MM.1S (cell line): ENCODE results near the gene FGF21.

ENCODE experiments used
- DNase-seq: peaks from one replicate; pipeline ENCODE4 v3.0.0-alpha.2; 2015
- H2AFZ ChIP-seq: fragments of 300-600 bp; sonication (generic); 2 replicates; pipeline ENCODE4 v1.6.0; 2016; ENCODE audit warnings: antibody characterized with exemption, low read length
- H3F3A ChIP-seq: fragments of 300-600 bp; sonication (generic); 2 replicates; pipeline ENCODE4 v1.6.1; 2016; ENCODE audit warnings: mild to moderate bottlenecking, antibody characterized with exemption, low read length, moderate library complexity, mixed read lengths; ENCODE audit not compliant: insufficient read depth
- H3K27ac ChIP-seq: fragments of 300-600 bp; sonication (generic); 2 replicates; pipeline ENCODE4 v1.5.1; 2016; ENCODE audit warnings: mild to moderate bottlenecking, low read length
- H3K27me3 ChIP-seq: fragments of 300-600 bp; sonication (generic); replicated peaks from 2 replicates; pipeline ENCODE4 v1.6.0; 2016; ENCODE audit warnings: low read length; ENCODE audit not compliant: insufficient read depth
- H3K36me3 ChIP-seq: fragments of 300-600 bp; sonication (generic); replicated peaks from 2 replicates; pipeline ENCODE4 v1.6.1; 2016; ENCODE audit warnings: mild to moderate bottlenecking, low read length, mixed read lengths; ENCODE audit not compliant: insufficient read depth
- H3K4me1 ChIP-seq: fragments of 300-600 bp; sonication (generic); 2 replicates; pipeline ENCODE4 v1.6.1; 2016; ENCODE audit warnings: low read length, mixed read lengths
- H3K4me2 ChIP-seq: fragments of 300-600 bp; sonication (generic); 2 replicates; pipeline ENCODE4 v1.6.0; 2016; ENCODE audit warnings: low read depth, low read length
- H3K4me3 ChIP-seq: fragments of 300-600 bp; sonication (generic); 2 replicates; pipeline ENCODE4 v1.5.1; 2016; ENCODE audit warnings: low read length, mixed read lengths
- H3K79me2 ChIP-seq: fragments of 300-600 bp; sonication (generic); 2 replicates; pipeline ENCODE4 v1.6.1; 2016; ENCODE audit warnings: mixed run types, low read length, mixed read lengths
- H3K9ac ChIP-seq: fragments of 300-600 bp; sonication (generic); 2 replicates; pipeline ENCODE4 v1.6.1; 2016; ENCODE audit warnings: low read length, mixed read lengths
- H3K9me2 ChIP-seq: fragments of 300-600 bp; sonication (generic); replicated peaks from 2 replicates; pipeline ENCODE4 v1.6.1; 2016; ENCODE audit warnings: mild to moderate bottlenecking, low read length, mixed read lengths; ENCODE audit not compliant: insufficient read depth
- H3K9me3 ChIP-seq: fragments of 300-600 bp; sonication (generic); replicated peaks from 2 replicates; pipeline ENCODE4 v1.6.1; 2016; ENCODE audit warnings: mild to moderate bottlenecking, low read length, mixed read lengths; ENCODE audit not compliant: insufficient read depth
- H4K20me1 ChIP-seq: fragments of 300-600 bp; sonication (generic); 2 replicates; pipeline ENCODE4 v1.6.1; 2016; ENCODE audit warnings: mild to moderate bottlenecking, low read length, moderate library complexity, mixed read lengths; ENCODE audit not compliant: insufficient read depth
- CTCF ChIP-seq: fragments of 300-600 bp; sonication (generic); IDR thresholded peaks from 2 replicates; pipeline ENCODE4 v1.5.1; 2016; ENCODE audit warnings: antibody characterized with exemption, low read length, mixed read lengths
- EZH2phosphoT487 ChIP-seq: fragments of 300-600 bp; sonication (generic); IDR thresholded peaks from 2 replicates; pipeline ENCODE4 v1.6.1; 2018; ENCODE audit warnings: antibody characterized with exemption, low read length

The FGF21 gene

GRCh38 chr19:48807590-48808308 is 52.4 kb downstream of the FGF21 start:
- Histone ChIP-seq H3K79me2 (peaks cover 32% of the 10 kb centered on the region), H3K9ac (no peak overlapping the region), H4K20me1 (no peaks in the 10 kb centered on the region), H3K9me2 (no peaks in the 10 kb centered on the region), H3K36me3 (no peaks in the 10 kb centered on the region), H3F3A (peaks cover 15% of the 10 kb centered on the region; the same call in 1 of the 2 replicates), H3K27ac (no peak overlapping the region), H3K4me3 (no peak overlapping the region), H3K4me1 (peaks cover 11% of the 10 kb centered on the region), H2AFZ (no peak overlapping the region), H3K27me3 (no peaks in the 10 kb centered on the region), H3K9me3 (no peaks in the 10 kb centered on the region), H3K4me2 (no peak overlapping the region)
- DNase-seq, result no peak
- TF ChIP-seq EZH2phosphoT487 (no peak), CTCF (0 out of 2 replicates have a peak, but pooled peaks have one; percentile 5)
